GM23338 (cell line): Measurements from ENCODE around the gene KLHL4. TPM values are rescaled to one million over a fixed set of nuclear protein-coding genes. Genes with fewer than 3 reads are reported as not detected.

Experiments used
- ATAC-seq: fragments of 200-7000 bp; cut with Tn5 transposase; 3 replicates; pipeline ENCODE4 v1.9.1; 2020
- DNase-seq: peaks from one replicate; pipeline ENCODE4 v3.0.0-alpha.2; 2015; ENCODE audit warnings: low spot score
- H2AFZ ChIP-seq: fragments of 200-600 bp; sonication (generic); 2 replicates; pipeline ENCODE4 v1.8.0; 2016; ENCODE audit warnings: antibody characterized with exemption, mild to moderate bottlenecking, moderate library complexity
- H3F3A ChIP-seq: fragments of 200-600 bp; sonication (generic); replicated peaks from 2 replicates; pipeline ENCODE4 v1.8.0; 2017; ENCODE audit warnings: antibody characterized with exemption, mixed run types, low read depth
- H3K27ac ChIP-seq: fragments of 200-600 bp; sonication (generic); 2 replicates; pipeline ENCODE4 v1.6.1; 2016; ENCODE audit warnings: low read depth
- H3K27me3 ChIP-seq: fragments of 200-600 bp; sonication (generic); 2 replicates; pipeline ENCODE4 v1.8.0; 2016; ENCODE audit warnings: mild to moderate bottlenecking, mixed run types, moderate library complexity; ENCODE audit not compliant: insufficient read depth
- H3K36me3 ChIP-seq: fragments of 200-600 bp; sonication (generic); 2 replicates; pipeline ENCODE4 v1.8.0; 2016; ENCODE audit warnings: mild to moderate bottlenecking; ENCODE audit not compliant: insufficient read depth
- H3K4me1 ChIP-seq: fragments of 200-600 bp; sonication (generic); 2 replicates; pipeline ENCODE4 v1.8.0; 2016; ENCODE audit warnings: mild to moderate bottlenecking, moderate library complexity; ENCODE audit not compliant: insufficient read depth
- H3K4me2 ChIP-seq: fragments of 200-600 bp; sonication (generic); 2 replicates; pipeline ENCODE4 v1.7.1; 2017; ENCODE audit warnings: mixed run types
- H3K4me3 ChIP-seq: fragments of 200-600 bp; sonication (generic); 2 replicates; pipeline ENCODE4 v1.6.1; 2016; ENCODE audit warnings: mixed run types
- H3K79me2 ChIP-seq: fragments of 200-600 bp; sonication (generic); replicated peaks from 2 replicates; pipeline ENCODE4 v1.8.0; 2017; ENCODE audit warnings: mild to moderate bottlenecking; ENCODE audit not compliant: insufficient read depth
- H3K9me2 ChIP-seq: fragments of 200-600 bp; sonication (generic); 2 replicates; pipeline ENCODE4 v1.8.0; 2017; ENCODE audit not compliant: insufficient read depth
- H4K20me1 ChIP-seq: fragments of 200-600 bp; sonication (generic); replicated peaks from 2 replicates; pipeline ENCODE4 v1.8.0; 2017; ENCODE audit warnings: mild to moderate bottlenecking; ENCODE audit not compliant: insufficient read depth
- H3K27ac Mint-ChIP-seq: 2 replicates; pipeline ENCODE4 v1.8.0; 2020; ENCODE audit warnings: inconsistent platforms, mild to moderate bottlenecking, moderate library complexity, mixed read lengths
- H3K27me3 Mint-ChIP-seq: 3 replicates; pipeline ENCODE4 v1.8.0; 2022; ENCODE audit warnings: low read depth, mild to moderate bottlenecking, moderate library complexity, mixed read lengths, inconsistent platforms; ENCODE audit not compliant: insufficient read depth, poor library complexity
- H3K36me3 Mint-ChIP-seq: 3 replicates; pipeline ENCODE4 v1.8.0; 2021; ENCODE audit warnings: low read depth, mild to moderate bottlenecking, inconsistent platforms, moderate library complexity, mixed read lengths
- H3K4me1 Mint-ChIP-seq: 3 replicates; pipeline ENCODE4 v1.8.0; 2020; ENCODE audit warnings: mild to moderate bottlenecking, inconsistent platforms, mixed read lengths
- H3K4me3 Mint-ChIP-seq: 3 replicates; pipeline ENCODE4 v1.8.0; 2021; ENCODE audit warnings: moderate library complexity, mild to moderate bottlenecking, inconsistent platforms, mixed read lengths
- H3K9me3 Mint-ChIP-seq: 3 replicates; pipeline ENCODE4 v1.8.0; 2020; ENCODE audit warnings: moderate library complexity, mild to moderate bottlenecking, inconsistent platforms, mixed read lengths
- CTCF ChIP-seq, 2 experiments: fragments of 200-600 bp in 1 of 2; sonication (generic) in 1 of 2; conservative IDR thresholded peaks; 2 replicates each; pipeline versions ENCODE4 v1.5.1 to v1.6.1; 2016 to 2017; ENCODE audit warnings: antibody characterized with exemption in 2 of 2, low read depth in 2 of 2, mild to moderate bottlenecking in 2 of 2, moderate library complexity in 1 of 2
- ETS1 ChIP-seq: IDR thresholded peaks from 2 replicates; pipeline ENCODE4 v1.6.1; 2016; ENCODE audit warnings: antibody characterized with exemption
- EZH2 ChIP-seq: fragments of 200-600 bp; sonication (generic); IDR thresholded peaks from one replicate; pipeline ENCODE4 v1.8.0; 2017; ENCODE audit warnings: antibody characterized with exemption, mild to moderate bottlenecking, low read depth; ENCODE audit not compliant: unreplicated experiment
- EZH2phosphoT487 ChIP-seq: fragments of 200-600 bp; sonication (generic); IDR thresholded peaks from one replicate; pipeline ENCODE4 v1.8.1; 2018; ENCODE audit warnings: antibody characterized with exemption; ENCODE audit not compliant: unreplicated experiment
- STAT1 ChIP-seq: IDR thresholded peaks from one replicate; pipeline ENCODE4 v1.6.1; 2016; ENCODE audit warnings: antibody characterized with exemption; ENCODE audit not compliant: unreplicated experiment
- ZNF114 ChIP-seq: fragments of 250-450 bp; sonication (Bioruptor Pico); IDR thresholded peaks from 2 replicates; pipeline ENCODE4 v1.5.0; 2020; ENCODE audit warnings: mild to moderate bottlenecking, moderate library complexity
- ZNF462 ChIP-seq: fragments of 250-450 bp; sonication (Bioruptor Pico); IDR thresholded peaks from 2 replicates; pipeline ENCODE4 v1.5.0; 2020; ENCODE audit warnings: mild to moderate bottlenecking, moderate library complexity
- polyA plus RNA-seq: library from polyadenylated mRNA; unstranded; fragments of >200 nt; fragmentation: Nextera tagmentation; extraction: Ambion mirVana; gene quantifications from 2 replicates; pipeline ENCODE4 v1.2.1, GENCODE V29; 2016
- total RNA-seq: library from RNA; depleted of rRNA; stranded (reverse); fragments of >200 nt; shearing (Covaris generic); gene quantifications from 2 replicates; pipeline ENCODE4 v1.2.3, GENCODE V29; 2014

Gene KLHL4
- total and polyA plus RNA-seq, 2 experiments from 2014 or later = 1.8 to 6.2 TPM

GRCh38 chrX:87526281-87526680, 8.7 kb downstream of the KLHL4 start (continued):
- no peak for TF ChIP-seq ZNF462 (CRISPR knock-in tag)
- TF ChIP-seq CTCF (conservative IDR thresholded peaks at IDR 0.05; ENCODE audit: low read depth in 2 of 2) = no peak
- no peak for TF ChIP-seq ETS1
- TF ChIP-seq EZH2phosphoT487 = no peak
- no peak for TF ChIP-seq STAT1

GRCh38 chrX:87528487-87528886, 10.9 kb downstream of the KLHL4 start:
- Histone ChIP-seq H4K20me1 (no peaks in the 10 kb centered on the region), H3K79me2 (no peaks in the 10 kb centered on the region), H3K4me1 (no peaks in the 10 kb centered on the region), H3K4me2 (no peak overlapping the region), H3K27ac (no peak overlapping the region), H3K36me3 (no peaks in the 10 kb centered on the region), H3F3A (no peaks in the 10 kb centered on the region), H2AFZ (no peak overlapping the region), H3K9me2 (no peaks in the 10 kb centered on the region), H3K4me3 (no peak overlapping the region), H3K27me3 (no peaks in the 10 kb centered on the region)
- ATAC-seq (no peak), DNase-seq (peak; percentile 1)
- no peaks in the 10 kb centered on the region; the same call in 2 of the 3 replicates for H3K9me3 Mint-ChIP-seq
- 0 out of 3 replicates have a peak, but pooled peaks cover 3% of the 10 kb centered on the region for H3K4me1 Mint-ChIP-seq
- peaks cover 13% of the 10 kb centered on the region; the same call in 2 of the 3 replicates for H3K36me3 Mint-ChIP-seq
- H3K27ac Mint-ChIP-seq = no peak overlapping the region
- no peaks in the 10 kb centered on the region for H3K27me3 Mint-ChIP-seq
- no peak overlapping the region for H3K4me3 Mint-ChIP-seq
- TF ChIP-seq EZH2 (no peak), ZNF114 (CRISPR knock-in tag) (no peak), ZNF462 (CRISPR knock-in tag) (no peak)
